ENCODE results near the gene NIPAL3. TPM values are rescaled to one million over a fixed set of nuclear protein-coding genes. Genes with fewer than 3 reads are reported as not detected.

The NIPAL3 gene
- total RNA-seq, 4 donors from 2014 or later, result 4.3 to 8.7 (median 5.8) TPM

DNA sequence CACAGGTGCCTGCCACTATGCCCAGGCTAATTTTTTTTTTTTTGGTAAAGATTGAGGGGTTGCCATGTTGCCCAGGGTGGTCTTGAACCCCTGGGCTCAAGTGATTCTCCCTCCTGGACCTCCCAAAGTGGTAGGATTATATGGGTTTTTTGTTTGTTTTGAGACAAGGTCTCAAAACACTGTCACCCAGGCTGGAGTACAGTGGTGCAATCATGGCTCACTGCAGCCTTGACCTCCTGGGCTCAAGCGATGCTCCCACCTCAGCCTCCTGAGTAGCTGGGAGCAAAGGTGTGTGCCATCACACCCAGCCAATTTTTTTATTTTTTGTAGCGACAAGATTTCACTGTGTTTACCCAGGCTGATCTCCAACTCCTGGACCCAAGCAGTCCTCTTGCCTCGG, 78.2 kb downstream of the NIPAL3 start:
- no peak overlapping the region for H3K27ac ChIP-seq
- H3K4me3 ChIP-seq, result no peak overlapping the region
- peaks cover 0 to 19% (median 8%) of the 10 kb centered on the region in 3 donors for H3K27me3 ChIP-seq
- intact Hi-C loops (cut with DNase I; ENCODE audit: low total_unique reads), result no loop called here
- TF ChIP-seq POLR2A (IDR thresholded peaks at IDR 0.05), result no peak
- TF ChIP-seq, protein P1, sequence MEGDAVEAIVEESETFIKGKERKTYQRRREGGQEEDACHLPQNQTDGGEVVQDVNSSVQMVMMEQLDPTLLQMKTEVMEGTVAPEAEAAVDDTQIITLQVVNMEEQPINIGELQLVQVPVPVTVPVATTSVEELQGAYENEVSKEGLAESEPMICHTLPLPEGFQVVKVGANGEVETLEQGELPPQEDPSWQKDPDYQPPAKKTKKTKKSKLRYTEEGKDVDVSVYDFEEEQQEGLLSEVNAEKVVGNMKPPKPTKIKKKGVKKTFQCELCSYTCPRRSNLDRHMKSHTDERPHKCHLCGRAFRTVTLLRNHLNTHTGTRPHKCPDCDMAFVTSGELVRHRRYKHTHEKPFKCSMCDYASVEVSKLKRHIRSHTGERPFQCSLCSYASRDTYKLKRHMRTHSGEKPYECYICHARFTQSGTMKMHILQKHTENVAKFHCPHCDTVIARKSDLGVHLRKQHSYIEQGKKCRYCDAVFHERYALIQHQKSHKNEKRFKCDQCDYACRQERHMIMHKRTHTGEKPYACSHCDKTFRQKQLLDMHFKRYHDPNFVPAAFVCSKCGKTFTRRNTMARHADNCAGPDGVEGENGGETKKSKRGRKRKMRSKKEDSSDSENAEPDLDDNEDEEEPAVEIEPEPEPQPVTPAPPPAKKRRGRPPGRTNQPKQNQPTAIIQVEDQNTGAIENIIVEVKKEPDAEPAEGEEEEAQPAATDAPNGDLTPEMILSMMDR (IDR thresholded peaks at IDR 0.05 in 4 of 5, conservative IDR thresholded peaks at IDR 0.05 in 1 of 5), result no peak
- DNase-seq, result no peak
- no peaks in the 10 kb centered on the region for H3K4me1 ChIP-seq
- H3K36me3 ChIP-seq, result no peaks in the 10 kb centered on the region
- ATAC-seq, result no peak
- in situ Hi-C loops (cut with MboI; ENCODE audit: low sequenced_read_pairs in 4 of 4), result no loop called here
- no peaks in the 10 kb centered on the region for H3K9me3 ChIP-seq

DNA sequence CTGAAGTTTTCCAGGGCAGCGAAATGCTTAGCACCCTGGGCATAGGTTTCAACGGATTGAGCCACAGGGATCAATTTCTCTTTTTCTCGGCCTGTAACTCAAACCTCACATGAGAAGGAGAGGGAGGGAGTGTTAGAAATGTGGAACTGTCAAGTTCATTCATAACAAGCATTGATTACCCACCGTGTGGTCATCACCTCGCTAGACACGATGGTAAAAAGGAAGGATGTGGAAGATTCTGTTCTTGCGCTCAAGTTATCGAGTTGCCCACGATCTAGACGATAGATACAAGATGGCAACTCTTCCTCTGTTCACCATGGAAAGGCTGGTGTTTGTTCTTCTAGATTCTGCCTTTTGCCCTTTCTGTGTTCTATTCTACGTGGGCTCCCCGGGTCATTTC, 83.0 kb downstream of the NIPAL3 start:
- no peak overlapping the region for H3K4me3 ChIP-seq
- in situ Hi-C loops (cut with MboI; ENCODE audit: low sequenced_read_pairs in 4 of 4) (no loop called here), intact Hi-C loops (cut with DNase I; ENCODE audit: low total_unique reads) (no loop called here)
- no peak overlapping the region for H3K27ac ChIP-seq
- no peak for TF ChIP-seq POLR2A (IDR thresholded peaks at IDR 0.05)
- TF ChIP-seq, protein P1 (IDR thresholded peaks at IDR 0.05 in 4 of 5, conservative IDR thresholded peaks at IDR 0.05 in 1 of 5), result no peak
- no peaks in the 10 kb centered on the region for H3K36me3 ChIP-seq
- DNase-seq (no peak), ATAC-seq (no peak)
- H3K27me3 ChIP-seq, result peaks cover 5 to 38% (median 22%) of the 10 kb centered on the region in 3 donors
- no peaks in the 10 kb centered on the region for H3K4me1 ChIP-seq
- no peaks in the 10 kb centered on the region for H3K9me3 ChIP-seq

DNA sequence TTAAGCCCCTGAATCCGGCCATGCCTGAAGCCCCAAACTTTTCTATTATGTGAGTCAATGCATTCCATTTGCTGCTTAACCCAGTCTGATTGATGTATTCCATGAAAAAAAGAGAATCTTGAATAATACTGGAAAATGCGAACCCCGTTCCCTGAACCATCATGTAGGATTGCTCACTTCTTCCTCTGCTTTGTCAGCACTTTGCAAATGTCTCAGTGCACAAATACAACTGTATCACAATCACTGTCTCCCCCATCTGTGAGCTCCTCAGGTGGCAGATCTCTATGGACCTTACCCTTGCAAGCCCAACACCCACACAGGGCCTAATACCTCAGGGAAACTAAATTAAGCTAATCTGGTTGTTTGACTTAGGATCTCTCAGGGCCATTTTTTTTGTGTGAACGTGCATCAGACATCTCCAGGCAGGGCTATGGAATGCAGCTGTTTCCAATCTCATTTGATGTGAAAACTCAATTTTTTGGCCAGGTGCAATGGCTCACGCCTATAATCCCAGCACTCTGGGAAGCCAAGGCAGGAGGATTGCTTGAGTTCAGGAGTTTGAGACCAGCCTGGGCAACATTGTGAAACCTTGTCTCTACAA, 84.9 kb downstream of the NIPAL3 start:
- in situ Hi-C loops (cut with MboI; ENCODE audit: low sequenced_read_pairs in 4 of 4) (no loop called here), intact Hi-C loops (cut with DNase I; ENCODE audit: low total_unique reads) (no loop called here)
- TF ChIP-seq, protein P1 (IDR thresholded peaks at IDR 0.05 in 4 of 5, conservative IDR thresholded peaks at IDR 0.05 in 1 of 5), result no peak
- no peak for TF ChIP-seq POLR2A (IDR thresholded peaks at IDR 0.05)
- ATAC-seq, result no peak
- Histone ChIP-seq H3K27ac (no peak overlapping the region), H3K9me3 (no peaks in the 10 kb centered on the region), H3K36me3 (no peaks in the 10 kb centered on the region), H3K27me3 (peaks cover 5 to 44% (median 28%) of the 10 kb centered on the region in 3 donors), H3K4me3 (no peak overlapping the region), H3K4me1 (no peaks in the 10 kb centered on the region)
- no peak for DNase-seq

DNA sequence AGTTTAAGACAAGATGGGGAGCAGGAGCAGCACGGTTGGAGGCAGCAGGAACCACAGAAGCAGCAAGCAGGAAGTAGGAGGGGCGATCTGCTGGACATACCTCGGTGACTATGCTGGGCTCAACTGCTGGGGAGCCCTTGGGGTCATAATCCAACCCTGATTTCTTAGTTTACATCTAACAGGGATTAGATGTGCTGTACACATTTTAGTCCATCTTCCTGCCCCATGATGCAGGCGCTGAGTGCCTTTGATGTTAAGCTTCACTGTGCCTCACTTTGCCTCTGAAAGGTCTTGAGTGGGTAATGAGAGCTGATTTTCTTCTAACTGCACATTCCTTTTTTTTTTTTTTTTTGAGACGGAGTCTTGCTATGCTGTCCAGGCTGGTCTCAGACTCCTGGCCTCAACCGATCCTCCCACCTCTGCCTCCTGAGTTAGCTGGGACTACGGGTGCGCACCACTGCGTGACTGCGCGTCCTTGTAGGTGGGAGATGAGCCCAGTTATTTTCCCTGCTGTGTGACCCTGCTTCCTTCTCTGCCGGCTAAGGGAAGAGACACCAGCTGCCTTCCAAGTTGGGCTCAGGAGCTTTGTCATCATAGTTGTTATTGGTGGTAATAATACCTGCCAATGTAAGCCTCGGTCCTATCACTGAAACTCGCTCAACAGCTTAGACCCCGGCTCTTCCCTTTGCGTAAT, 85.9 kb downstream of the NIPAL3 start:
- in situ Hi-C loops (cut with MboI; ENCODE audit: low sequenced_read_pairs in 4 of 4), result no loop called here
- no peaks in the 10 kb centered on the region for H3K36me3 ChIP-seq
- H3K9me3 ChIP-seq, result no peaks in the 10 kb centered on the region
- DNase-seq (no peak), ATAC-seq (no peak)
- H3K27ac ChIP-seq, result peak overlapping the region in 3 of 4 donors; percentile 60 to 74 (median 71)
- H3K4me1 ChIP-seq, result no peaks in the 10 kb centered on the region
- TF ChIP-seq POLR2A (IDR thresholded peaks at IDR 0.05), result no peak
- TF ChIP-seq, protein P1 (IDR thresholded peaks at IDR 0.05 in 4 of 5, conservative IDR thresholded peaks at IDR 0.05 in 1 of 5), result no peak
- H3K27me3 ChIP-seq, result peaks cover 2 to 41% (median 28%) of the 10 kb centered on the region in 3 donors
- intact Hi-C loops (cut with DNase I; ENCODE audit: low total_unique reads), result no loop called here
- H3K4me3 ChIP-seq, result peak overlapping the region; percentile 61 to 65 (median 62)
